GM12874 (cell line): ENCODE measurements around the gene IFNG.

Source experiments
- TF ChIP-seq, protein P1 (sequence below): IDR thresholded peaks from 2 replicates; pipeline ENCODE4 v1.5.1; 2011; ENCODE audit warnings: low read depth, mild to moderate bottlenecking, control low read depth, low read length, moderate library complexity; ENCODE audit not compliant: insufficient read depth

IFNG gene

DNA sequence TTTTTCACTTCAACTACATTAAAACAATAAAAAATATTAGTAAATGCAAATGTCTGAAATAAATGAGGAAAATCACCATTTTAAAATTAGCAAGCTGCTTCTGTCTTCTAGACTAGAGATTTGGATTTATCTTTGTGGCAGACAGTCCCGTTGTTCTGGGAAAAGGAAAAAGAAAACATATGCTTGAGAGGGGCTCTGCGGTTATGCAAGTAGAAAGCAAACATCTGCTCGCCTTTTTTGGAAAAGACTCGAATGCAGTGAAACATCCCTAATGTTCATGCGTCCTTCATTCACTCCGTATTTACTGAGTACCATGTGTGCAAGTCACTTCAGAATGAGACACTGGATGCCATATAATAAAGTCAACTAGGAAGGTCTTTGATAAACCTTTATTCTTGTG, 44.9 kb downstream of the IFNG start:
- TF ChIP-seq, protein P1, sequence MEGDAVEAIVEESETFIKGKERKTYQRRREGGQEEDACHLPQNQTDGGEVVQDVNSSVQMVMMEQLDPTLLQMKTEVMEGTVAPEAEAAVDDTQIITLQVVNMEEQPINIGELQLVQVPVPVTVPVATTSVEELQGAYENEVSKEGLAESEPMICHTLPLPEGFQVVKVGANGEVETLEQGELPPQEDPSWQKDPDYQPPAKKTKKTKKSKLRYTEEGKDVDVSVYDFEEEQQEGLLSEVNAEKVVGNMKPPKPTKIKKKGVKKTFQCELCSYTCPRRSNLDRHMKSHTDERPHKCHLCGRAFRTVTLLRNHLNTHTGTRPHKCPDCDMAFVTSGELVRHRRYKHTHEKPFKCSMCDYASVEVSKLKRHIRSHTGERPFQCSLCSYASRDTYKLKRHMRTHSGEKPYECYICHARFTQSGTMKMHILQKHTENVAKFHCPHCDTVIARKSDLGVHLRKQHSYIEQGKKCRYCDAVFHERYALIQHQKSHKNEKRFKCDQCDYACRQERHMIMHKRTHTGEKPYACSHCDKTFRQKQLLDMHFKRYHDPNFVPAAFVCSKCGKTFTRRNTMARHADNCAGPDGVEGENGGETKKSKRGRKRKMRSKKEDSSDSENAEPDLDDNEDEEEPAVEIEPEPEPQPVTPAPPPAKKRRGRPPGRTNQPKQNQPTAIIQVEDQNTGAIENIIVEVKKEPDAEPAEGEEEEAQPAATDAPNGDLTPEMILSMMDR, result no peak

DNA sequence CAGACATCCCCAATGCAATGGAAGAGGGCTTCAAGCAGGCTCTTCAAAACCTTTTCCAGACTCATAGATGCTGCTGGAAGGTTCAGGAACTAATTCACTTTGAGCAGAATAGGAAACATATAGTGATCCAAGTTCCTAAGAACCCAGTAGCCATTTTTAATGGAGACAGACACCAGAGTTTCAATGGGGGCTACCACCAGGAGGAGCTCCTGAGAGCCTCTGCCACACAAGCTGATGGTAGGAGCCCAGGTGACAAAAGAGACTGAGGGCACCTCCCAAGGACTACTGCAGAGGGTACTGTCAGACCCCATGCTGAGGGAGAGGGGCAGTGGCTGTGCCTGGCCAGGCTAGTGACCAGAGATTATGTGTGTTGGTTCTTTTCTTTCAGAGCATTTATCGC, 45.9 kb downstream of the IFNG start:
- TF ChIP-seq, protein P1, result peak; percentile 65

DNA sequence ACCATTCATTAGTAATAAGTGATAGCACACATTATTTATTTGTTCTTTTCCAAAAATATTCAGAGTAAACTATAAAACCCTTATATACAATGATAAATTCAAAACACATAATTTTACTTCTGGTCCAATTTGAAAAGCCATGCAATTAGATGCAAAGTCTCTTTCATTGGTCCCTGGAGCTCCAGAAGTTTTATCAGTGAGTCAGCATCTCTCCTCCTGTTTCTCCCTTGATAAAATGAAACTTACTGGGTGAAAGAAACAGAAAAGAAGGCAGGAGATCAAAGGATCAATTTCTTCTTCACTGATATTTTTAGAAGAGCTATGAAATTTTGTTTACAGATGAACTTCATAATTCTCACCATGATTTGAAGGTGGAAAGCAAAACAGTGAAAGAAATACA, 47.5 kb downstream of the IFNG start:
- TF ChIP-seq, protein P1, result no peak

DNA sequence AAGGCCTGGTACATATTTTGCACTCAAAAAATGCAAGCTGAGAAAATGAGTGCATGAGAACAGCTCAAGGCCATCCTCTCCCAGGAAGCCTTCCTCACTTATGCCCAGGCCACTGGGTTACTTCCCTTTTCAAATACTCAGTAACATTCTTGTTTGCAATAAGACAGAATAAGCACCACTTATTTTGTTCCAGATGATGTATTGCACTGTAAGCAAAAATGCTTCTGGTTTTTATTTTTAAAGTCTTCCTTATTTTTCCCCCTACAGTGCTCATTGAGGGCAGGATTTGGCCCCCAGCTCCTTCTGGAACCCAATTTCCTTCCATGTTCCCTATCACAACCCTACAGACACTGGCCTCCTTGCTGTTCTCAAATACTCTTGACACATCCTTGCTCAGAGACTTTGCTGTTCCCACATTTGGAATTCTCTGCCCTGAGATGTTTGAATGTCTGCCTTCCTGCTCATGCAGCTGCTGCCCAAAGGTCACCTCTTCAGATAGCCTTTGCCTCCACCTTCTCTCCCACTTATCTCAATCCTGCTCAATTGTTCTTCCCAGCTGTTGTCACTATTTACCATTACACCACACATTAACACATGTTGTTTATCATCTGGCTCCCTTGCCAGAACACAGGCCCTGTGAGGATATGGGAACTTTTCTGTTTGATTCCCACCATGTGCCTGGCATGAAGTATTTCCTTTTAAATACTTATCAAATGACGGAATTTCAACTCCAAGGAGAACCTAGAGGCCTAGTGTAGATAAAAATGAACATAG, 49.9 kb downstream of the IFNG start:
- TF ChIP-seq, protein P1, result no peak

DNA sequence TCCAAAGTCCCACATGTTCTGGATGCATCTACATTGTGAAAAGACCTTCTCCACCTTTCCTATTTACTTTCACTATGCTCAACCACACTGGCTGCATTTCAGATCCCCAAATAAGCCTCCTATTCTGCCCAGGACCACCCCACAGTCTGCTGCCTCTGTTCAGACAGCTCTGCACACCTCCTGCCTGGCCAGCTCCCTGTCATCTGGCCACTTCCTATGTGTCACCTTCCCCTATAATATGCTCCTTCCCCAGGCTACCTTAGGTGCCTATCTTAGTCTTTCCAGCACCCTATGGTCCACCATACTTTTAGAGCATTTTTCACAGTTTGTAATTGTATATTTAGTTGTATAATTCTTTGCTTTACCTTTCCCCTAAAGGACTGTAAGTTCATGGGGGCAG, 50.5 kb downstream of the IFNG start:
- TF ChIP-seq, protein P1, result no peak

DNA sequence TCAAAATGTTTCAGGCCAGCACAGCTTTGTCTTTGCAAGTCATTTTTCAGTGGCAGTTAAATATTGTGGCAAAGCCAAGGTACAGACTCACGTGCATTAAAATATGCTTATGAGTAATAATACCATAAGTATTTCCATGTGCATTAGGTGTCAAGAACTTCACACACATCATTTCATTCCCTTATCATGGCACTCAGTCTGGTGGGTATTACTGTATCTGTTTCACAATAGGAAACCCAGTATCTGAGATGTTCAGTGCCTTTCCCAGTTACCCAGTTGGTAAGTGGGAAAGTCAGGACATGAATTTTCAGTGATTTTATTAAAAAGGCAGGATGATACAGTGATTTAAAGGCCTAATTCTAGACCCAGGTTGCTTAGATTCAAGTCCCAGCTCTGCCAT, 52.9 kb downstream of the IFNG start:
- TF ChIP-seq, protein P1, result no peak

DNA sequence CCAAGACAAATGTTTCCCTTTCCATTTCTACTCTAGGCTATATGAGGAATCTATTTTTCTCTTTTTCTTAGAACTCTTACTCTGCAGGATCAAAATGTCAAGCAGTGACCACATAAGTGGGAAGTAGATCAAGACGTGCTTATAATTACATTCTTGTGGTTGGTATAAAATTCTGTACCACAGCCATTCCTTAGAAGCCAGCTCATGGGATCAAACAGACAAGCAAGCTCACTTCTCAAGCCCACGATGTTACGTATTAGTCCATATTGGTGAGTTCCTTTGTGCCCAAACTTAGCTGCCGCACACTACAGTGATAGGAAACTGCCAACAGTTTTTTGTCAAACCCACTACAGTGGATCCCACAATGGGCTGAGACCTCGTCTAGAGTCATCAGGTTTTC, 53.4 kb downstream of the IFNG start:
- TF ChIP-seq, protein P1, result no peak
